GM12874 (cell line): ENCODE data around the gene SLC25A31.

Experiments
- TF ChIP-seq, protein P1 (sequence below): IDR thresholded peaks from 2 replicates; pipeline ENCODE4 v1.5.1; 2011; ENCODE audit warnings: low read depth, mild to moderate bottlenecking, control low read depth, low read length, moderate library complexity; ENCODE audit not compliant: insufficient read depth

SLC25A31 gene

DNA sequence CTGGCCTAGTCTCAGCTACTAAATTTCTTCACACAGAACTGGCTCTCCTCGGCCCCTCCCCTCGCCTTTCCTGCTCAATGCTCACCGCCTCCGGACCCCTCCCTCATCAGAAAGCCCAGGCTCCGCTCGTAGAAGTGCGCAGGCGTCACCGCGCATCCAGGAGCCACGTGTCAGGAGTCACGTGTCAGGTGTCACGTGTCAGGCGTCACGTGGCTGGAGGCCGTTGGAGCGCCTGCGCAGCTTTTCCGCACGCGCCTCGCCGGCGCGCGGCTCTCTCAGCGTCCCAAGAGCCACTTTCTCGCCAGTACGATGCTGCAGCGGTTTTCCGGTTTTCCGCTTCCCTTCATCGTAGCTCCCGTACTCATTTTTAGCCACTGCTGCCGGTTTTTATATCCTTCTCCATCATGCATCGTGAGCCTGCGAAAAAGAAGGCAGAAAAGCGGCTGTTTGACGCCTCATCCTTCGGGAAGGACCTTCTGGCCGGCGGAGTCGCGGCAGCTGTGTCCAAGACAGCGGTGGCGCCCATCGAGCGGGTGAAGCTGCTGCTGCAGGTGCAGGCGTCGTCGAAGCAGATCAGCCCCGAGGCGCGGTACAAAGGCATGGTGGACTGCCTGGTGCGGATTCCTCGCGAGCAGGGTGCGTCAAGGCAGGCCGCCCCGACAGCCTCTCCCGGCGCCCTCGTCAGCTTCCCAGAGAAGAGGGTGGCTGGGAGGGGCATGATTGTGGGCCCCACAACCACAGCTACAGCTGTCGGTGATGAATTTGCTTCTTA, at the start of gene SLC25A31:
Gene SLC25A31, plus strand, starts transcription at position 259 of the 772 bp plus-strand sequence. Its CDS starts 146 bp downstream, at position 405.
- TF ChIP-seq, protein P1, sequence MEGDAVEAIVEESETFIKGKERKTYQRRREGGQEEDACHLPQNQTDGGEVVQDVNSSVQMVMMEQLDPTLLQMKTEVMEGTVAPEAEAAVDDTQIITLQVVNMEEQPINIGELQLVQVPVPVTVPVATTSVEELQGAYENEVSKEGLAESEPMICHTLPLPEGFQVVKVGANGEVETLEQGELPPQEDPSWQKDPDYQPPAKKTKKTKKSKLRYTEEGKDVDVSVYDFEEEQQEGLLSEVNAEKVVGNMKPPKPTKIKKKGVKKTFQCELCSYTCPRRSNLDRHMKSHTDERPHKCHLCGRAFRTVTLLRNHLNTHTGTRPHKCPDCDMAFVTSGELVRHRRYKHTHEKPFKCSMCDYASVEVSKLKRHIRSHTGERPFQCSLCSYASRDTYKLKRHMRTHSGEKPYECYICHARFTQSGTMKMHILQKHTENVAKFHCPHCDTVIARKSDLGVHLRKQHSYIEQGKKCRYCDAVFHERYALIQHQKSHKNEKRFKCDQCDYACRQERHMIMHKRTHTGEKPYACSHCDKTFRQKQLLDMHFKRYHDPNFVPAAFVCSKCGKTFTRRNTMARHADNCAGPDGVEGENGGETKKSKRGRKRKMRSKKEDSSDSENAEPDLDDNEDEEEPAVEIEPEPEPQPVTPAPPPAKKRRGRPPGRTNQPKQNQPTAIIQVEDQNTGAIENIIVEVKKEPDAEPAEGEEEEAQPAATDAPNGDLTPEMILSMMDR = no peak

GRCh38 chr4:127685292-127685691, 44.9 kb upstream of the SLC25A31 start:
- TF ChIP-seq, protein P1 = no peak

DNA sequence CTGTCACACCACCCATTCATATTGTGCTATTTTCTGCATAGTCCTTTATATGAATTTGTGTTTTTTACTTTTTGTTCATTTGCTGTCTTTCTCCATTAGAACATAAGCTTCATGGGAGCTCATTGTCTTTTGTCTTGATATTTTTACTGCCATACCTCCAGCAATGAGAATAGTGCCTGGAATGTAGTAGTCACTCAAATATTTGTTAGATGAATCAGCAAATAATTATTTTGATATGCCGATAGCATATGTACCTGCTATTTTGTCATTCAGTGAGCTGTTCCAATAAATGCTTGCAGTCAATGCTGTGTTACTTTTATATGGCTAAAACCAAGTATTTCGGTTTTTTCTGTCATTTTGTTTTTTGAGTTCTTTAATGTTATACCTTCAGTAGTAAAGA, 43.5 kb upstream of the SLC25A31 start:
- TF ChIP-seq, protein P1 = no peak

GRCh38 chr4:127687580-127687979, 42.6 kb upstream of the SLC25A31 start:
- TF ChIP-seq, protein P1 = no peak

GRCh38 chr4:127698789-127699200, 31.4 kb upstream of the SLC25A31 start:
- TF ChIP-seq, protein P1 = no peak

DNA sequence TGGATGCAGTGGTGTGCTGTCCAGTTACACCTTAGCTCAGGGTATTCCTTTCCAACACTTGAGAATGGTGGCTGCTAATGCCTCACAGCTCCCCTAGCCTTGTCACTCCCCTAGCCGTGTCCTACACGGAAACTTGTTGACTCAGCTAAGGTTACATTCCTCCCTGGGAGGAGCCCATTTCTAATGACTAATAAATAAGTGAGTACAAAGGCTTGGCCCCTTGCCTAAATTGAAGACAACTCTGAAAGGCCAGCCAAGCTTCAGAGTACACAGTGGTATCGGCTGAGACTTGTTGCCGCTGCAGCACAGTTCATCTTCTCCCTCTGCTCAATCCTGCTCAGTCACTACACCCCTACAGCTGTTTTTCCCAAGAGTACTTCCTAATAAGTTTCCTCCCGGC, 21.2 kb upstream of the SLC25A31 start:
- TF ChIP-seq, protein P1 = no peak

DNA sequence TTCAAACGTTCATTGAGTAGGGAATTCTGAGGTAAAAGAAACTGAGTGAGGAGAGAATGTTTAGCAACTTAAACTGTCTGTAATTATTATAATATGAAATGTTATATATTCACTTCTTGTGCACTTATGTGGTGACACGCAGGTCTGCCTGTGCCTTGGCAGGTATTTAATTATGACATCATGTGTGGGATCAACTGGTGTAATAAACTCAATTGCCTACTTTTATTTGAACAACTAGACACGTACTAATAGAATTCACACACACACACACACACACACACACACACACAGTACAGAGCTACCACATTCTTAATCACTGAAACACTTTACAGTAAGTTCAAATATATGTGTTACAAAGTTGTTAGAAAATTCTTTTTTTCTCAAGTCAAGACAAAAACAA, 20.7 kb upstream of the SLC25A31 start:
- TF ChIP-seq, protein P1 = no peak
